Peyer's patch (tissue), 4 donors: ENCODE measurements around the gene VEGFA. TPM values are rescaled to one million over a fixed set of nuclear protein-coding genes. Genes with fewer than 3 reads are reported as not detected.

Experiments
- DNase-seq, 3 donors: peaks; one replicate each; pipeline ENCODE4 v3.0.0-alpha.2; 2017 to 2019
- H3K27ac ChIP-seq, 4 donors: fragments of 200-600 bp; sonication (generic); one replicate each; pipeline ENCODE4 v1.5.1; 2016 to 2019
- H3K27me3 ChIP-seq, 2 donors: fragments of 200-600 bp; sonication (generic); one replicate each; pipeline ENCODE4 v1.5.1; 2019
- H3K36me3 ChIP-seq, 3 donors: fragments of 200-600 bp; sonication (generic); one replicate each; pipeline ENCODE4 v1.5.1; 2016 to 2019
- H3K4me1 ChIP-seq, 4 donors: fragments of 200-600 bp; sonication (generic); one replicate each; pipeline ENCODE4 v1.5.1; 2016 to 2019
- H3K4me3 ChIP-seq, 4 donors: fragments of 200-600 bp; sonication (generic); 1 replicate in 3 of 4; 2 replicates in 1 of 4; pipeline ENCODE4 v1.5.1; 2016 to 2019; ENCODE audit warnings: mild to moderate bottlenecking in 1 of 4
- H3K9me3 ChIP-seq, 4 donors: fragments of 200-600 bp; sonication (generic); one replicate each; pipeline ENCODE4 v1.5.1; 2016 to 2019; ENCODE audit warnings: mild to moderate bottlenecking in 1 of 4
- POLR2A ChIP-seq, 2 donors: fragments of 450-650 bp; IDR thresholded peaks; one replicate each; pipeline ENCODE4 v1.5.1; 2017; ENCODE audit warnings: antibody characterized with exemption in 2 of 2, mild to moderate bottlenecking in 2 of 2, moderate library complexity in 2 of 2
- small RNA-seq, 2 donors: library from RNA; depleted of rRNA; stranded (forward); fragments of <200 nt; gene quantifications; one replicate each; pipeline ENCODE3, GENCODE V24; 2016
- total RNA-seq, 4 donors: library from RNA; depleted of rRNA; stranded (reverse); fragments of >200 nt; gene quantifications; one replicate each; pipeline ENCODE4 v1.1.0, GENCODE V29; 2016
- TF ChIP-seq, protein P1 (sequence below), 6 experiments: fragments of 450-650 bp in 4 of 6; fragments of 200-600 bp in 2 of 6; sonication (generic) in 1 of 6; IDR thresholded peaks; one replicate each; pipeline ENCODE4 v1.5.1; 2017 to 2019; ENCODE audit warnings: antibody characterized with exemption in 6 of 6, mild to moderate bottlenecking in 3 of 6, moderate library complexity in 1 of 6

VEGFA gene
- total RNA-seq, 4 donors from 2014 or later, result 202 to 663 (median 418) TPM

DNA sequence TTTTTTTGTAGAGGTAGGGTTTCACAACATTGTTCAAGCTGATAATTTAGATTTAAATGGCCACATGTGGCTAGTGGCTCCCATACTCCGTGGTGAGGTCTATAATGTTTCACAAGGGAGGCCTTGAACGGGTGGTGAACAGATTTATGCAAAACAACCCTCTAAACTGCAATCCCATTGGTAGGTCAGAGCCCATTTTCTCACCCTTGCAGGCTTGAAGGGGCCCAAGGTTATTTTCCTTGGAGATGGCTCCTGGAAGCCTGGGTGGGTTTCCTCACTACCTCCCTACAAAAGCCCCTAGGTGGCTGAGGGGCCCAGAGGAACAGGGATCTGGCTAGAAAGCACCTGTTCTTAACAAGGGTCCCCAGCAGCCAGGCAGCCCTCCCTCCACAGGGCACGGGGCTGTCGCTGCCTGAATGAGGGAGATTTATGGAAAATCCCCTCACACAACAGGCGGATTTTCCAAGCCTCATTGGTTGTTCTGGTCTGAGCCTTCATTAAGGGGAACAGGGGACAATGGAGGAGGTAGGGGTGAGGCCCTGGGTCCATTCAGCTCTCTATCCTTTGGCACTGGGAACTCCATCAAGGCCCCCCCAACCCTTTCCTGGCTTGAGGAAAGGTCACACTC is 64.6 kb downstream of the VEGFA start:
- TF ChIP-seq POLR2A (IDR thresholded peaks at IDR 0.05), result no peak
- TF ChIP-seq, protein P1, sequence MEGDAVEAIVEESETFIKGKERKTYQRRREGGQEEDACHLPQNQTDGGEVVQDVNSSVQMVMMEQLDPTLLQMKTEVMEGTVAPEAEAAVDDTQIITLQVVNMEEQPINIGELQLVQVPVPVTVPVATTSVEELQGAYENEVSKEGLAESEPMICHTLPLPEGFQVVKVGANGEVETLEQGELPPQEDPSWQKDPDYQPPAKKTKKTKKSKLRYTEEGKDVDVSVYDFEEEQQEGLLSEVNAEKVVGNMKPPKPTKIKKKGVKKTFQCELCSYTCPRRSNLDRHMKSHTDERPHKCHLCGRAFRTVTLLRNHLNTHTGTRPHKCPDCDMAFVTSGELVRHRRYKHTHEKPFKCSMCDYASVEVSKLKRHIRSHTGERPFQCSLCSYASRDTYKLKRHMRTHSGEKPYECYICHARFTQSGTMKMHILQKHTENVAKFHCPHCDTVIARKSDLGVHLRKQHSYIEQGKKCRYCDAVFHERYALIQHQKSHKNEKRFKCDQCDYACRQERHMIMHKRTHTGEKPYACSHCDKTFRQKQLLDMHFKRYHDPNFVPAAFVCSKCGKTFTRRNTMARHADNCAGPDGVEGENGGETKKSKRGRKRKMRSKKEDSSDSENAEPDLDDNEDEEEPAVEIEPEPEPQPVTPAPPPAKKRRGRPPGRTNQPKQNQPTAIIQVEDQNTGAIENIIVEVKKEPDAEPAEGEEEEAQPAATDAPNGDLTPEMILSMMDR (IDR thresholded peaks at IDR 0.05), result no peak
- no peaks in the 10 kb centered on the region for H3K36me3 ChIP-seq
- H3K4me3 ChIP-seq, result no peak overlapping the region
- H3K27ac ChIP-seq, result no peak overlapping the region
- no peaks in the 10 kb centered on the region for H3K27me3 ChIP-seq
- peak in 1 of 3 donors; percentile 15 for DNase-seq
- no peaks in the 10 kb centered on the region for H3K9me3 ChIP-seq
- H3K4me1 ChIP-seq, result peaks cover 0 to 36% (median 2%) of the 10 kb centered on the region in 4 donors

DNA sequence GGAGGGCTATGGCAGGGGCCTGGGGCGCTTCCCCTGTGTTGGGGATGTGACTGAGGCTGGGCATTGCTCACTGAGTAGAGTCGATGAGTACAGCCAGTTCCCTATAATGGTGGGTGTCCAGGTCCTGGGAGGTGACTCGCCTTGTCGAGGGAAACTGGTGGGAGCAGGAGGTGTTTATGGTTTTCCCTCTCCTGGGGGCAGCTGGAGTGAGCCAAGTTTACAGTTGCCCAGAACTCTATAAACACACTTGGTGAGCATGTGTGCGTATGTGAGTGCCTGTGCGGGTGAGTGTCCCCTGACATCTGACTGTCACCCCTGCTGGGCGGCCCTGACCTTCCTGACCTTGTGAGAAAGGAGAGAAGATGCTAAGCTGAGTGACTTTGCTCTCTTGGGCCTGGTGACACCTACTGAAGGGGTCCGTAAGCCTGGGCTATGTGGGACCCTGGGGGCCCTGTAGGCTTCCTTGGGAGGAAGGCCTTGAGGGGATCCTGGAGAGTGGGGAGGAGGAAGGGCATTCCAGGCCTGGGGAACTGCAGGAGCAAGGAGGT is 65.9 kb downstream of the VEGFA start:
- Histone ChIP-seq H3K9me3 (no peaks in the 10 kb centered on the region), H3K27me3 (no peaks in the 10 kb centered on the region), H3K27ac (no peak overlapping the region), H3K36me3 (no peaks in the 10 kb centered on the region), H3K4me3 (no peak overlapping the region), H3K4me1 (peaks cover 0 to 23% (median 2%) of the 10 kb centered on the region in 4 donors)
- DNase-seq, result peak in 1 of 3 donors; percentile 25
- TF ChIP-seq, protein P1 (IDR thresholded peaks at IDR 0.05), result no peak
- TF ChIP-seq POLR2A (IDR thresholded peaks at IDR 0.05), result no peak

Small RNA genes within 50 kb of the gene (small RNA-seq; reads per million reads assigned to genes)
- 0 reads per million in 2 donors for gene AL136131.3

Other genes with a start within 250 kb of the VEGFA start
- 10 to 100 TPM; 17.3 to 55.3 (median 27.8) TPM for gene XPO5, start 194.2 kb upstream of the VEGFA start, total RNA-seq
- 10 to 100 TPM in 2 of 4 donors, 1 to 10 TPM in 2; 7.1 to 12.6 (median 10.2) TPM for gene POLH, start 194.0 kb upstream of the VEGFA start, total RNA-seq
- 100 to 1,000 TPM in 1 of 4 donors, 10 to 100 TPM in 3; 73.4 to 118 (median 88.4) TPM for gene GTPBP2, start 140.9 kb upstream of the VEGFA start, total RNA-seq
- 10 to 100 TPM; 32.2 to 72.0 (median 58.0) TPM for gene MAD2L1BP, start 134.4 kb upstream of the VEGFA start, total RNA-seq
- 1 to 10 TPM in 1 of 4 donors, not detected in 3; 1.7 TPM for gene RSPH9, start 125.2 kb upstream of the VEGFA start, total RNA-seq
- 10 to 100 TPM; 41.1 to 64.4 (median 52.4) TPM for gene MRPS18A, start 82.4 kb upstream of the VEGFA start, total RNA-seq